SW 1271 (cell line): ENCODE measurements around the gene GRPEL1.

Experiments used
- DNase-seq, 2 experiments: peaks; one replicate each; lab custom pipeline; 2025; lab: John Stamatoyannopoulos, UW

Gene GRPEL1

GRCh38 chr4:7045553-7045952 is 22.3 kb downstream of the GRPEL1 start:
- DNase-seq = no peak

GRCh38 chr4:7044137-7044930 is 23.5 kb downstream of the GRPEL1 start:
- no peak for DNase-seq

- DNase-seq = peak in 1 of 2 experiments; percentile 51
These were observed 24.4 kb downstream of the GRPEL1 start, which contains the start of gene TADA2B for GRCh38 chr4:7043284-7044136. Gene TADA2B, plus strand, starts transcription at chr4:7043372. Its CDS starts 208 bp downstream, at chr4:7043580.

- DNase-seq = peak; percentile 86 to 92
These were observed 25.2 kb downstream of the GRPEL1 start for GRCh38 chr4:7042503-7043283.

- DNase-seq = no peak
These were observed 25.9 kb downstream of the GRPEL1 start for GRCh38 chr4:7041801-7042502.

GRCh38 chr4:7041246-7041645 is 26.6 kb downstream of the GRPEL1 start:
- no peak for DNase-seq

- no peak for DNase-seq
These were observed 27.1 kb downstream of the GRPEL1 start for GRCh38 chr4:7040765-7041164.

GRCh38 chr4:7037425-7037824 is 30.4 kb downstream of the GRPEL1 start:
- DNase-seq = no peak

- peak in 1 of 2 experiments; percentile 4 for DNase-seq
These were observed 33.4 kb downstream of the GRPEL1 start for GRCh38 chr4:7034262-7035081.

GRCh38 chr4:7032596-7032995 is 35.3 kb downstream of the GRPEL1 start:
- DNase-seq = no peak

- DNase-seq = no peak
These were observed 36.1 kb downstream of the GRPEL1 start for GRCh38 chr4:7031558-7032449.

- DNase-seq = no peak
These were observed 37.0 kb downstream of the GRPEL1 start for GRCh38 chr4:7030856-7031255.

- DNase-seq = no peak
These were observed 37.9 kb downstream of the GRPEL1 start for GRCh38 chr4:7029921-7030320.

- DNase-seq = no peak
These were observed 38.7 kb downstream of the GRPEL1 start for GRCh38 chr4:7029212-7029611.

GRCh38 chr4:7027913-7028312 is 40.0 kb downstream of the GRPEL1 start:
- DNase-seq = no peak

GRCh38 chr4:7027284-7027683 is 40.6 kb downstream of the GRPEL1 start:
- no peak for DNase-seq

- no peak for DNase-seq
These were observed 41.8 kb downstream of the GRPEL1 start for GRCh38 chr4:7026107-7026506.

GRCh38 chr4:7025040-7025602 is 42.7 kb downstream of the GRPEL1 start:
- DNase-seq = no peak

GRCh38 chr4:7024336-7024890 is 43.5 kb downstream of the GRPEL1 start:
- no peak for DNase-seq
